Hepatocyte (in vitro differentiated cells): ENCODE data around the gene PTPRN2.

Experiments used
- EZH2 ChIP-seq: fragments of 200-600 bp; sonication (generic); IDR thresholded peaks from 2 replicates; pipeline ENCODE4 v1.6.1; 2016; ENCODE audit warnings: antibody characterized with exemption, mild to moderate bottlenecking, borderline replicate concordance
- EZH2phosphoT487 ChIP-seq: fragments of 200-600 bp; sonication (generic); IDR thresholded peaks from one replicate; pipeline ENCODE4 v1.6.1; 2018; ENCODE audit warnings: antibody characterized with exemption, mild to moderate bottlenecking, low read depth, moderate library complexity; ENCODE audit not compliant: unreplicated experiment, severe bottlenecking
- TF ChIP-seq, protein P1 (sequence below): fragments of 200-600 bp; sonication (generic); IDR thresholded peaks from 2 replicates; pipeline ENCODE4 v1.5.1; 2016; ENCODE audit warnings: antibody characterized with exemption, mild to moderate bottlenecking; ENCODE audit not compliant: poor library complexity

DNA sequence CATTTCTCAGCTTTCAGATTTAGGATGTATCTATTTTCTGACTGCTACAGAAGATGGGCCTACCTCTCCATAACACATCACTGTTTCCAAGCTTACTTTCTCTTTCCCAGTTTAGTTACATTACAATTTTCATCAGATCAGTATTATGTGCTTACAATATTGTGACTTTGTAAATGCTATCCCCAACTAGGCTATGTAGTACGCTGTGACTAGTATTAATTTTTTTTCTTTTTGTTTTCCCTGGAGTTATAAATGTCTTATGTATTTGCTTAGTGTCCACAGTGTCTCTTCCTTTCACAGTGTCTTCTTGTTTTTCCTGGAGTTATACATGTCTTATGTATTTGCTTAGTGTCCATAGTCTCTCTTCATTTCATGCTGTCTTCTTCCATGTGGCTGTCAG lies 188.9 kb downstream of the PTPRN2 start:
- TF ChIP-seq, protein P1, sequence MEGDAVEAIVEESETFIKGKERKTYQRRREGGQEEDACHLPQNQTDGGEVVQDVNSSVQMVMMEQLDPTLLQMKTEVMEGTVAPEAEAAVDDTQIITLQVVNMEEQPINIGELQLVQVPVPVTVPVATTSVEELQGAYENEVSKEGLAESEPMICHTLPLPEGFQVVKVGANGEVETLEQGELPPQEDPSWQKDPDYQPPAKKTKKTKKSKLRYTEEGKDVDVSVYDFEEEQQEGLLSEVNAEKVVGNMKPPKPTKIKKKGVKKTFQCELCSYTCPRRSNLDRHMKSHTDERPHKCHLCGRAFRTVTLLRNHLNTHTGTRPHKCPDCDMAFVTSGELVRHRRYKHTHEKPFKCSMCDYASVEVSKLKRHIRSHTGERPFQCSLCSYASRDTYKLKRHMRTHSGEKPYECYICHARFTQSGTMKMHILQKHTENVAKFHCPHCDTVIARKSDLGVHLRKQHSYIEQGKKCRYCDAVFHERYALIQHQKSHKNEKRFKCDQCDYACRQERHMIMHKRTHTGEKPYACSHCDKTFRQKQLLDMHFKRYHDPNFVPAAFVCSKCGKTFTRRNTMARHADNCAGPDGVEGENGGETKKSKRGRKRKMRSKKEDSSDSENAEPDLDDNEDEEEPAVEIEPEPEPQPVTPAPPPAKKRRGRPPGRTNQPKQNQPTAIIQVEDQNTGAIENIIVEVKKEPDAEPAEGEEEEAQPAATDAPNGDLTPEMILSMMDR: no peak
- TF ChIP-seq EZH2: no peak
- no peak for TF ChIP-seq EZH2phosphoT487
